GM10266 (cell line): ENCODE measurements around the gene NLRC5.

ENCODE experiments used
- DNase-seq: peaks from one replicate; pipeline ENCODE4 v3.0.0; 2012; ENCODE audit errors: extremely low spot score
- CTCF ChIP-seq: IDR thresholded peaks from 2 replicates; pipeline ENCODE4 v1.5.1; 2012; ENCODE audit warnings: mild to moderate bottlenecking, low read depth; ENCODE audit not compliant: control insufficient read depth, insufficient read depth; ENCODE audit errors: missing control alignments

The NLRC5 gene, protein sequence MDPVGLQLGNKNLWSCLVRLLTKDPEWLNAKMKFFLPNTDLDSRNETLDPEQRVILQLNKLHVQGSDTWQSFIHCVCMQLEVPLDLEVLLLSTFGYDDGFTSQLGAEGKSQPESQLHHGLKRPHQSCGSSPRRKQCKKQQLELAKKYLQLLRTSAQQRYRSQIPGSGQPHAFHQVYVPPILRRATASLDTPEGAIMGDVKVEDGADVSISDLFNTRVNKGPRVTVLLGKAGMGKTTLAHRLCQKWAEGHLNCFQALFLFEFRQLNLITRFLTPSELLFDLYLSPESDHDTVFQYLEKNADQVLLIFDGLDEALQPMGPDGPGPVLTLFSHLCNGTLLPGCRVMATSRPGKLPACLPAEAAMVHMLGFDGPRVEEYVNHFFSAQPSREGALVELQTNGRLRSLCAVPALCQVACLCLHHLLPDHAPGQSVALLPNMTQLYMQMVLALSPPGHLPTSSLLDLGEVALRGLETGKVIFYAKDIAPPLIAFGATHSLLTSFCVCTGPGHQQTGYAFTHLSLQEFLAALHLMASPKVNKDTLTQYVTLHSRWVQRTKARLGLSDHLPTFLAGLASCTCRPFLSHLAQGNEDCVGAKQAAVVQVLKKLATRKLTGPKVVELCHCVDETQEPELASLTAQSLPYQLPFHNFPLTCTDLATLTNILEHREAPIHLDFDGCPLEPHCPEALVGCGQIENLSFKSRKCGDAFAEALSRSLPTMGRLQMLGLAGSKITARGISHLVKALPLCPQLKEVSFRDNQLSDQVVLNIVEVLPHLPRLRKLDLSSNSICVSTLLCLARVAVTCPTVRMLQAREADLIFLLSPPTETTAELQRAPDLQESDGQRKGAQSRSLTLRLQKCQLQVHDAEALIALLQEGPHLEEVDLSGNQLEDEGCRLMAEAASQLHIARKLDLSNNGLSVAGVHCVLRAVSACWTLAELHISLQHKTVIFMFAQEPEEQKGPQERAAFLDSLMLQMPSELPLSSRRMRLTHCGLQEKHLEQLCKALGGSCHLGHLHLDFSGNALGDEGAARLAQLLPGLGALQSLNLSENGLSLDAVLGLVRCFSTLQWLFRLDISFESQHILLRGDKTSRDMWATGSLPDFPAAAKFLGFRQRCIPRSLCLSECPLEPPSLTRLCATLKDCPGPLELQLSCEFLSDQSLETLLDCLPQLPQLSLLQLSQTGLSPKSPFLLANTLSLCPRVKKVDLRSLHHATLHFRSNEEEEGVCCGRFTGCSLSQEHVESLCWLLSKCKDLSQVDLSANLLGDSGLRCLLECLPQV (N-terminal part only)

DNA sequence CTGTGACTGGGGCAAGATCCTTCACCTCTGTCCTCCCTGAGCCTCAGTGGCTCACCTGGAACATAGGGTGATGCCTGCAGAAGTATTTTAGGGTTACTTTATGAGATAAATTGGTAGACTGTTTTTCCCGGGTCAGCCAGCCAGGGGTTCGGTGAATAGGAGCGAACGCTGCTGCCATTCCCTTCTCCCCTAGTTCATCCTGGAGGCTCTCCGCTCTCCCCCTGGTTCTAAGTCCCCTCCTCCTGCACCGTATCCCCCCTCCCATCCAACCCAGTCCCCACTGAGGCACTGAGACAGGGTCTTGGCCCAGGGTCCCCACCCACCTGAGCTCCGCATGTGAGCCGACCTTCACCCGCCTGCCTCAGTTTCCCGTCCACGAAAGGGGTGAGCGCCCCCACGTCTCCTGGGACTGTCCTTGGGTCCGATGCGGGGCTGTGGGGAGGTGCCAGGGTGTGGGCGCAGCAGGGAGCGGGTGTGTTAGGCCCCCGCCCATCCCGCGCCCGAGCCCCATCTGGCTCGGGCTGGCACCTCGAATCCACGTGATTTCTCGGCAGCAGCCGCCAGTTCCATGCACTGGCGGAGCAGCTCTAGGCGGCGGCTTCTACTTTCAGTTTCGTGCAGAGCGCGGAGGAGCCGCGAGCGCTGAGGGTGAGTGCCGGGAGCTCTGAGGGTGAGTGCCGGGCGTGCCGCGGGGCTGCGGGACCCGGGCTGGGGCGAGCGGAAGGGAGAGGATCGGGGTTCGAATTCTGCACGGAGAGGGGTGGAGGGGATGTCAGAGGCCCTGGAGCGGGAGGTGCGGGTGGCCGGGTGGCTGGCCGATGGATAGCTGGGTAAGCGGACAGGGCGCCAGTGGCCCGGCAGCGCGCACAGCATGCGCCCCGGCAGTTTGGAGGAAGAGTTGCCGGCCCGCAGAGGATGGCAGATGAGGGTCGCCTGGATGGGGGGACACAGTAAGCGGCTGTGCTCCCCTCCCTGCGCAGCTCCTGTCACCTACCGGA lies at the start of gene NLRC5:
TSS of gene NLRC5 (plus strand) at position 610 of the 998 bp plus-strand sequence. CDS start 31,156 bp downstream, outside the sequence.
- DNase-seq: peak; percentile 77
- TF ChIP-seq CTCF: no peak

GRCh38 chr16:56939801-56940200 lies 49.6 kb upstream of the NLRC5 start:
- DNase-seq: no peak
- no peak for TF ChIP-seq CTCF

GRCh38 chr16:56941092-56941491 lies 48.3 kb upstream of the NLRC5 start:
- DNase-seq: no peak
- TF ChIP-seq CTCF: no peak

DNA sequence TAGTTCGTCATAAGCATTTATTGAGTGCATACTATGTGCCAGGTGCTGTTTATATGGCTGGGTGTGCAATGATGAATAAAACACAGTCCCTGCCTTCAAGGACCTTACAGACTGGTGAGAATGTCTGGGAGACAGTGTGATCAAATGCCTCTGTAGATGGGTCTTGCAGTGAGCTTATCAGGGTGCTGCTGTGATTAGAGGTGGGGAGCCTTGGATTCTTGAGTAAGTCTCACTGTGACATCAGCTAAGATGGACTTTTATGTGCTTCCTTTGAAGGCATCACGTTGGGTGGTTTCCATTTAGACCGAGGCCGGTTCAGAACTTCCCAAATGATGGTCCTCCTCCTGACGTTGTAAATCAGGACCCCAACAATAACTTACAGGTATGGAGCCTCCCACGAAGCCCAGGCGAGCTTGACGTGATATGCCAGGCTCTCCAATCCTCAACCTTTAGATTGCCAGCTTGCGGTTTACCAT lies 47.5 kb upstream of the NLRC5 start:
- TF ChIP-seq CTCF: no peak
- no peak for DNase-seq

- no peak for DNase-seq
- no peak for TF ChIP-seq CTCF
Measured at GRCh38 chr16:56943761-56944375, 45.5 kb upstream of the NLRC5 start.
